H1 (cell line): ENCODE data around the gene KRTAP5-6. TPM values are rescaled to one million over a fixed set of nuclear protein-coding genes. Genes with fewer than 3 reads are reported as not detected.

Experiments
- ATF2 ChIP-seq: IDR thresholded peaks from 2 replicates; pipeline ENCODE4 v1.6.1; 2012; ENCODE audit warnings: low read length, inconsistent platforms
- BCL11A ChIP-seq, 2 experiments: IDR thresholded peaks; one replicate each; pipeline ENCODE4 v1.6.1; 2011; ENCODE audit warnings: low read depth in 2 of 2, low read length in 2 of 2, mild to moderate bottlenecking in 2 of 2
- CBX8 ChIP-seq: fragments of 300-800, 300-1000 bp; sonication (generic); IDR thresholded peaks from 2 replicates; pipeline ENCODE4 v1.7.1; 2016; ENCODE audit warnings: low read depth, low read length, borderline replicate concordance
- EGR1 ChIP-seq: IDR thresholded peaks from 2 replicates; pipeline ENCODE4 v1.6.1; 2011; ENCODE audit warnings: low read depth, low read length, borderline replicate concordance
- GABPA ChIP-seq: IDR thresholded peaks from 2 replicates; pipeline ENCODE4 v1.6.1; 2011; ENCODE audit warnings: mild to moderate bottlenecking, low read length, moderate library complexity, borderline replicate concordance; ENCODE audit not compliant: insufficient read depth
- HDAC6 ChIP-seq: IDR thresholded peaks from one replicate; pipeline ENCODE4 v1.7.1; 2012; ENCODE audit warnings: low read depth, mild to moderate bottlenecking, inconsistent platforms, low read length, moderate library complexity
- JUN ChIP-seq: IDR thresholded peaks from 2 replicates; pipeline ENCODE4 v1.6.1; 2011; ENCODE audit warnings: low read depth, mild to moderate bottlenecking, improper control_type of control experiment, low read length
- JUND ChIP-seq: IDR thresholded peaks from 2 replicates; pipeline ENCODE4 v1.6.1; 2011; ENCODE audit warnings: mild to moderate bottlenecking, improper control_type of control experiment, low read length
- MAX ChIP-seq: IDR thresholded peaks from 2 replicates; pipeline ENCODE4 v1.6.1; 2012; ENCODE audit warnings: inconsistent platforms
- NRF1 ChIP-seq: IDR thresholded peaks from 2 replicates; pipeline ENCODE4 v1.6.1; 2011; ENCODE audit warnings: mild to moderate bottlenecking, low read depth, low read length, improper control_type of control experiment
- POU5F1 ChIP-seq: IDR thresholded peaks from 2 replicates; pipeline ENCODE4 v1.6.1; 2011; ENCODE audit warnings: low read depth, mild to moderate bottlenecking, low read length, moderate library complexity
- SIN3A ChIP-seq, 2 experiments: IDR thresholded peaks in 1 of 2; conservative IDR thresholded peaks in 1 of 2; 2 replicates each; pipeline ENCODE4 v1.6.1; 2011 to 2012; ENCODE audit warnings: low read length in 2 of 2, improper control_type of control experiment in 1 of 2, low read depth in 1 of 2, mild to moderate bottlenecking in 1 of 2
- SIRT6 ChIP-seq: IDR thresholded peaks from one replicate; pipeline ENCODE4 v1.7.1; 2012; ENCODE audit warnings: low read length, inconsistent platforms
- SP2 ChIP-seq: IDR thresholded peaks from 2 replicates; pipeline ENCODE4 v1.6.1; 2012; ENCODE audit warnings: mild to moderate bottlenecking, low read length, inconsistent platforms
- SUZ12 ChIP-seq: fragments of 200-600 bp; sonication (generic); IDR thresholded peaks from 2 replicates; pipeline ENCODE4 v1.6.1; 2012; ENCODE audit warnings: mild to moderate bottlenecking, inconsistent platforms, low read length, moderate library complexity, mixed read lengths
- TAF7 ChIP-seq: optimal IDR thresholded peaks from 2 replicates; pipeline ENCODE3; 2011; ENCODE audit warnings: low read depth, mild to moderate bottlenecking, inconsistent platforms, low read length, moderate library complexity, borderline replicate concordance
- YY1 ChIP-seq: IDR thresholded peaks from 2 replicates; pipeline ENCODE4 v1.6.1; 2011; ENCODE audit warnings: low read depth, mild to moderate bottlenecking, low read length
- ZNF274 ChIP-seq: IDR thresholded peaks from 2 replicates; pipeline ENCODE4 v1.7.0; 2012; ENCODE audit warnings: low read length, borderline replicate concordance; ENCODE audit errors: extremely low read depth
- polyA plus RNA-seq, 7 experiments: library from polyadenylated mRNA; depleted of rRNA in 3 of 7; stranded (reverse) in 5 of 7; unstranded in 2 of 7; fragments of >200 nt in 5 of 7; fragments of 200-250 nt in 2 of 7; gene quantifications; 1 replicate in 5 of 7; 2 replicates in 1 of 7; 4 replicates in 1 of 7; pipeline versions ENCODE4 v1.2.1 to v1.2.3, GENCODE V29; 2011 to 2013; ENCODE audit warnings: missing spikeins in 2 of 7, mixed read lengths in 2 of 7
- total RNA-seq: library from RNA; stranded (reverse); fragmentation: NEBNext Ultra II Directional; extraction: Animal tissue kit (Norgen Biotek cat#: 25700); gene quantifications from 2 replicates; pipeline ENCODE4 v1.2.1, GENCODE V29; 2021
- TF ChIP-seq, protein P1 (sequence below), 3 experiments: IDR thresholded peaks; 1 replicate in 2 of 3; 2 replicates in 1 of 3; pipeline versions ENCODE4 v1.5.1 to v1.6.1; 2011; ENCODE audit warnings: low read length in 3 of 3, mild to moderate bottlenecking in 3 of 3, inconsistent platforms in 2 of 3, low read depth in 1 of 3, moderate library complexity in 1 of 3; ENCODE audit not compliant: insufficient read depth in 1 of 3; ENCODE audit errors: control extremely low read depth in 1 of 3

KRTAP5-6 gene
- total and polyA plus RNA-seq, 2 of the 8 experiments (the other 6 are each of a cell fraction or from before 2014, with no cell fraction given): not detected

GRCh38 chr11:1693327-1694063 is 3.5 kb upstream of the KRTAP5-6 start (continued):
- no peak for TF ChIP-seq CBX8
- peak; percentile 77; the same call in 1 of the 2 replicates for TF ChIP-seq GABPA
- peak; percentile 47 for TF ChIP-seq TAF7
- no peak for TF ChIP-seq HDAC6
- TF ChIP-seq, protein P1, sequence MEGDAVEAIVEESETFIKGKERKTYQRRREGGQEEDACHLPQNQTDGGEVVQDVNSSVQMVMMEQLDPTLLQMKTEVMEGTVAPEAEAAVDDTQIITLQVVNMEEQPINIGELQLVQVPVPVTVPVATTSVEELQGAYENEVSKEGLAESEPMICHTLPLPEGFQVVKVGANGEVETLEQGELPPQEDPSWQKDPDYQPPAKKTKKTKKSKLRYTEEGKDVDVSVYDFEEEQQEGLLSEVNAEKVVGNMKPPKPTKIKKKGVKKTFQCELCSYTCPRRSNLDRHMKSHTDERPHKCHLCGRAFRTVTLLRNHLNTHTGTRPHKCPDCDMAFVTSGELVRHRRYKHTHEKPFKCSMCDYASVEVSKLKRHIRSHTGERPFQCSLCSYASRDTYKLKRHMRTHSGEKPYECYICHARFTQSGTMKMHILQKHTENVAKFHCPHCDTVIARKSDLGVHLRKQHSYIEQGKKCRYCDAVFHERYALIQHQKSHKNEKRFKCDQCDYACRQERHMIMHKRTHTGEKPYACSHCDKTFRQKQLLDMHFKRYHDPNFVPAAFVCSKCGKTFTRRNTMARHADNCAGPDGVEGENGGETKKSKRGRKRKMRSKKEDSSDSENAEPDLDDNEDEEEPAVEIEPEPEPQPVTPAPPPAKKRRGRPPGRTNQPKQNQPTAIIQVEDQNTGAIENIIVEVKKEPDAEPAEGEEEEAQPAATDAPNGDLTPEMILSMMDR (IDR thresholded peaks at IDR 0.05; ENCODE audit: control extremely low read depth in 1 of 3, insufficient read depth in 1 of 3, low read depth in 1 of 3, low read length in 3 of 3): peak; percentile 75 to 89 (median 85)
- no peak for TF ChIP-seq SIN3A (conservative IDR thresholded peaks at IDR 0.05 in 1 of 2, IDR thresholded peaks at IDR 0.05 in 1 of 2; ENCODE audit: low read depth in 1 of 2, low read length in 2 of 2)
- peak; percentile 87 for TF ChIP-seq YY1
- no peak for TF ChIP-seq SUZ12
- no peak for TF ChIP-seq JUND
- no peak for TF ChIP-seq BCL11A (IDR thresholded peaks at IDR 0.05; ENCODE audit: low read depth in 2 of 2, low read length in 2 of 2)
- no peak for TF ChIP-seq JUN
- no peak for TF ChIP-seq ATF2
- TF ChIP-seq SIRT6: no peak
- TF ChIP-seq NRF1: no peak
- no peak; the same call in 1 of the 2 replicates for TF ChIP-seq SP2
- no peak for TF ChIP-seq EGR1
- TF ChIP-seq ZNF274: no peak
- peak; percentile 18; the same call in 1 of the 2 replicates for TF ChIP-seq MAX
- TF ChIP-seq POU5F1: no peak
